Fibroblast of skin of right quadriceps (primary cell): ENCODE data around the gene LRRC8E.

ENCODE experiments used
- DNase-seq: peaks from one replicate; pipeline ENCODE4 v3.0.0-alpha.2; 2013

The LRRC8E gene

DNA sequence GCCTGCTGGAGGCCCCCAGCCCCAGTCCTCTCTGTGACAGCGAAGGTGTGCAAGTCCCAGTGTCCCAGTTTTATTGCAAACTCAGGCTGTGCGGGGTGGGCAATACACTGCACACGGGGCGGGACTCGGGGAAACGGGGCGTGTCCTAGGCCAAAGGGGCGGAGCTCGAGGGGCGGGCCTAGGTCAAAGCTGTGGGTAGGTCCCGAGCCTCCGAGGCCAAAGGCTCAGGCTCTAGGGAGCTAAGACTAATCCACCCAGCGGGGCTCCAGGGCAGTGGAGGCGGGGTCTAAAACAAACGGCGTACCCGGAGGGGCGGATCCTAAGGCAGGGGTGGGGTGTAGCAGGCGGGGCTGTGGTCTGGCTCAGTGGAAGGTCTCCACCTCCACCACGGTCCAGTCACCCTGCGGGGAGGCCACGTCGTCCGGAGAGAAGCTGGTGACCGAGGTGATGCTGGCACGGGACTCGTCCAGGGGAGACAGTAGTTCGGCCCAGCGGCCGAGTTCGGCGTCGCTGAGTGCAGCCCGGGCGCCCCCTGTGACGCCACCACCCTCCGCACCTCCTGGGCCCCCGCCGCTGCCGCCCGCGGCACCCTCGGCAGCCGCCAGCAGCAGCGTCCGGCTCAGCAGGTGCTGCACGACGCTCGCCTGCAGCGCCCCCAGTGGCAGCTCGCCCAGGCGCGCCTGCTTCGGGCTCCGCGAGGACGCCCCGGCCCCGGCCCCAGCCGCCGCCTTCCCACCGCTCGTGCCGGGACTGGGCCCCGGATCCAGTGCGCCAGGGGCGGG, 19.4 kb upstream of the LRRC8E start:
- peak; percentile 51 for DNase-seq

DNA sequence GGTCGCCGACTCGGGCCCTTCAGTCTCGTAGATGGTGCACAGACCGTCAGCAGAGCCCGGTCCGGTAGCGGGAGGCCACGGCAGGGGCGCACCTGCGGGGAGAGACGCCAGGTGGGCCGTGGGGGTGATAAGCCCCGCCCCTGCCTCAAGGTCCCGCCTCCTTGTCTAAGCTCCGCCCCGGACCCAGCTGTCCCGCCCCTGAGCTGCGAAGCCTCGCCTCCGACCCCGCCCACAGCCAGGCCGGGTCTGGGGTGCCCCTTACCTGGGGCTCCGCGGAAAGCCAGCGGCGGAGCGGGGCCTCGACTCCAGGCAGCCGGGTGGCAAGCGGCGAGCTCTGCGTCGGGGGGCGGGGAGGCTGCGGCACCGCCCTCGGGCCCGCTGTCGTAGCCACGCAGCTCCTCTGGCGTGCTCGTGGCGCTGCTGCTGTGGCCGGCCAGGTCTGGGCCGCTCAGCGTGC, 18.8 kb upstream of the LRRC8E start:
- DNase-seq: peak; percentile 31

DNA sequence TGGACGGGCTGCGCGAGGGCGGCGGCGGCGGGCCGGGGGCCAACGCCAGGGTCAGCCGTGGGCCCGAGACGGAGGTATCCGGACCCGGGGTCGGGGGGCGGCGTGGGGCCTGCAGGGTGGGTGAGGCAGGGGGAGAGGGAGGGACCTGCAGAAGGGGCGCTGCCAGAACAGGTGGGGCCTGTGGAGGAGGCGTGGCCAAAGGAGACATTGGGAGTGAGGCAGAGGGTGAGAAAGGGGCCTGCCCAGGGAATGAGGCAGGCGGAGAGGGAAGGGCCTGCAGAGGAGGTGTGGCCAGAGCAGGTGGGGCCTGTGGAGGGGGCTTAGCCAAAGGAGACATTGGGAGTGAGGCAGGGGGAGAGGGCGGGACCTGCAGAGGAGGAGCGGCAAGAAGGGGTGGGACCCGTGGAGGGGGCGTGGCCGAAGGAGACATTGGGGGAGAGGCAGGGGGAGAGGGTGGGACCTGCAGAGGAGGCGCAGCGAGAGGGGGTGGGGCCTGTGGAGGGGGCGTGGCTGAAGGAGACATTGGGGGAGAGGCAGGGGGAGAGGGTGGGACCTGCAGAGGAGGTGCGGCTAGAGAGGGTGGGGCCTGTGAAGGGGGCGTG, 18.3 kb upstream of the LRRC8E start:
- peak; percentile 28 for DNase-seq

DNA sequence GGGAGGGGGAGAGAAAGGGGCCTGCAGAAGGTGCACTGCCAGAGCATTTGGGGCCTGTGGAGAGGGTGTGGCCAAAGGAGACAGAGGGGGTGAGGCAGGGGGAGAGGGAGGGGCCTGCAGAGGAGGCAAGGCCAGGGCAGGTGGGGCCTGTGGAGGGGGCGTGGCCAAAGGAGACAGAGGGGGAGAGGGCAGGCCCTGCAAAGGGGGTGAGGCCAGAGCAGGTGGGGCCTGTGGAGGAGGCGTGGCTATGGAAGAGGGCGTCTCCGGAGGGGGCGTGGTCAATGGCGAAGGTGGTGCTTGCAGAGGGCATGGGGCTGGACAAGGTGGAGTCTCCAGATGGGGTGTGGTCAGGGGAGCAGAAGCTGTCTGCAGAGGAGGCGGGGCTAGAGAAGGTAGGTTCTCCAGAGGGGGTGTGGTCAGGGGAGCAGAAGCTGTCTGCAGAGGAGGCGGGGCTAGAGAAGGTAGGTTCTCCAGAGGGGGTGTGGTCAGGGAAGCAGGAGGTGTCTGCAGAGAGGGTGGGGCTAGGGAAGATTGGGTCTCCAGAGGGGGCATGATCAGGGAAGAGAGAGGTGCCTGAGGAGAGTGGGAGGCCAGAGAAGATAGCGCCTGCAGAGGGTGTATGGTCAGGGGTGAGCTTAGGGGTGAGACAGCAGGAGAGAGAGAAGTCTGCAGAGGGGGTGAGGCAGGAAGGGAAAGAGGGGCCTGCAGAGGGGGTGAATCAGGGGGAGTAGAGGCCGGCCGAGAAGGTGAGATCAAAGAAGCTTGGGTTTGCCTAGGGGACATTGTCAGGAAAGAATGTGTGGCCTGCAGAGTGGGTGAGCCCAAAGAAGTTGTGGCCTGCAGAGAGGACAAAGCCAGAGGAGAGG, 17.5 kb upstream of the LRRC8E start:
- DNase-seq: peak; percentile 49

GRCh38 chr19:7871437-7872305, 16.6 kb upstream of the LRRC8E start:
- peak; percentile 81 for DNase-seq

GRCh38 chr19:7872306-7873204, 15.8 kb upstream of the LRRC8E start:
- DNase-seq: no peak

DNA sequence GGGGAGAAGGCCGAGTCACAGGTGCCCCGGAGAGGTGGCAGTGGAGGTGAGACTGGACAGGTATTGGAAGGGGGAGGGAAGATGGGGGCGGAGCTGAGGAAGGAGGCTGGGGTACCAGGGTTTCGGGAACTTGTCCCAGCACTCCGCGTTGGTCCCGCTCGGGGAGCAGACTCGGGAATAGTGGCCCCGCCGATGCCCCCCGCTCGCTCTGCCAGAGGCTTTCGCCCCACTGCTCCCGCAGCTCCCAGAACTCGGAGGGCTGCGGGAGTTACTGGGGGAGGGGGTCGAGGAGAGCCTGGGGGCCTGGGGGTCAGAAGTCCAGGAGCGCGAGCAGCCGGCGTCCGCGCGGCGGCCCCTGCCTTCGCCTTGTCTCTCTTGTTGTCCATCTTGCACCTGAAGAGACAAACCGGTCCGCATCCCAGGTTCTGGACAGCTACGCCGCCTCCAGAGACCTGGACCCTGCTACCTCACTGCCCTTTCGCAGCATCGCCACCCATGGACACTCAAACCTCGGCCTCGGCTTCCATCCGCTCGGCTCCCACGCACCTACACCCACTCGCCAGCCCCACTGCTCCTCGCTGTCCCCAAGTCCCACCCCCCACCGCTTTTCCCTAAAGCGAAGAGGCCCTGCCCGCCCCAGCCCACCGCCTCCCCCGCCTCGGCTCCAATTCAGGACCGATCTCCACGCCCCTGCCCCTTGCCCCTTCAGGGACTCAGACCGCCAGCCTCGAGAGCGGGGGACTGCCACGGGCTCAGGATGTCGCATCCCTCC, 14.8 kb upstream of the LRRC8E start:
- no peak for DNase-seq

DNA sequence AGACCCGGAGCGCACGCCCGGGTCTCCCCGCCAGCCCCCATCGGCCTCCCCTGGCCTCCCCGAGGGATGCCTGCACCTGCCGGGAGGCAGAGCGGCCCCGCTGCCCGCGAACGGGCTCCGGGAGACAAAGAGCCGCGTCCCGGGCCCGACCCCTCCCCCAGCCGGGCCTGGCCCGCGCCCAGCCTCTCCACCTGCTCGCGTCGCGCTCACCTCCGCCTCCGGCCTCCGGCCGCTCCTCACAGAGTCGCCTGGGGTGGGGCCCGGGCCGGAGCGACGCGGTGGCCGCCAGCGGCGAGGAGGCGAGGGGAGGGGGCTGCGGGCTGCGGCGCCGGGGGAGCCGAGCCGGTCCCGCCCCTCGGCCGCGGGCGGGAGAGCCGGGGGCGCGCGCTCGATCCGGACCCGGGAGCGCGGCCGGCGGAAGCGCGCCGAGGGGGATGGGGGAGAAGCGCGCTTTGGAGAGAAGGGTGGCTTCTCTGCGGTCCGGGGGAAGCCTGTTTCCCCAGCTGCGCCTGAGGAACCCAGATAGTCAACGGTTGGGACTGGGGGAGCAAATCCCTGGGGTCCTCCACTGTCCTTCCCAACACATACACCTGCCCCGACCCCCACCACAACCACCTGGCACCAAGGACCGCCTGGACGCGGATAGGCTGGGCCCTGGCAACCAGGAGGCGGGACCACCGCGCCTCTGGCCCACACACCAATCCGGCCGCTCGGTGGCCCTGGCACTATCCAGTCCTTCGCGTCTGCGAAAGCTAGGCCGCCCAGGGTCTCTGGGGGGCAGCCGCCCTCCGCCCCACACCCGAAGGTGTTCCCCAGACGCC, 14.0 kb upstream of the LRRC8E start, which contains the start of gene PRR36:
Gene PRR36 (minus strand): TSS at position 315 of the 821 bp plus-strand sequence. CDS start 701 bp downstream, outside the sequence.
- DNase-seq: no peak

DNA sequence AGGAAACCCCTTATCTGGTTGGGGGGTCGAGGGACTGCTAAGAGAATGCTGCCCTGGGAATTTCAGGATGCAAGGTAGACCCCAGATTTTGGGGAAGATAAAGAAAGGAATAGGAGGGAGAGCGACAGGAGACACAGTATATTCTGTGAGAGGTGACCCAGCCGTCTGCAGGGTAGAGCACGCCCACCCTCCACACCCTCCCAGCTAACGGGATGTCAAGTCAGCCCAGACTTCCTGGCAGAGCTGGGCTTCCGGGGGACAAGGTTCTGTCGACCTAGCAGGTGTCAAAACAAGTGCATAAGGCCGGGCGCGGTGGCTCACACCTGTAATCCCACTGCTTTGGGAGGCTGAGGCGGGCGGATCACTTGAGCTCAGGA, 13.4 kb upstream of the LRRC8E start:
- DNase-seq: no peak

DNA sequence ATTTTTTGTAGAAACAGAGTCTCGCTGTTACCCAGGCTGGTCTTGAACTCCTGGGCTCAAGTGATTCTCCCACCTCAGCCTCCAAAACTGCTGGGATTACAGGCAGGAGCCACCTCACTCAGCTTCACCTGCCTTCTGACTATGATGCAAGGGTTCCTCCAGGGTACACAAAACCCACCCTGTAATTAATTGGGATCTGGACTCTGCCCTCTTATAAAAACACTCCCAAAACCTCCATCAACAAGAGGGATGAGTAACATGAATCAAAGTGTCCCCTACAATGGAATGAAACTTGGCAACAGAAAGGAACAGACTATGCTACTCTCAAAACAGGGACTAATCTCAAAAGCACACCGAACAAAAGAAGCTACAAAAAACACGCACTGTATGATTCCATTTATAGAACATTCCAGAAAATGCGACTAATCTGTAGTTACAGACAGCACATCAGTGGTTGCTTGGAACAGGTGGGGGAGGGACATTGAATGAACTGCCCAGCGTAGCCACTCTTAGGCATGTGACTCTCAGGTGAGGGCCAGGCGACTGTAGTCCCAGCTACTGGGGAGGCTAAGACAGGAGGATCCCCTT, 11.0 kb upstream of the LRRC8E start:
- DNase-seq: no peak

DNA sequence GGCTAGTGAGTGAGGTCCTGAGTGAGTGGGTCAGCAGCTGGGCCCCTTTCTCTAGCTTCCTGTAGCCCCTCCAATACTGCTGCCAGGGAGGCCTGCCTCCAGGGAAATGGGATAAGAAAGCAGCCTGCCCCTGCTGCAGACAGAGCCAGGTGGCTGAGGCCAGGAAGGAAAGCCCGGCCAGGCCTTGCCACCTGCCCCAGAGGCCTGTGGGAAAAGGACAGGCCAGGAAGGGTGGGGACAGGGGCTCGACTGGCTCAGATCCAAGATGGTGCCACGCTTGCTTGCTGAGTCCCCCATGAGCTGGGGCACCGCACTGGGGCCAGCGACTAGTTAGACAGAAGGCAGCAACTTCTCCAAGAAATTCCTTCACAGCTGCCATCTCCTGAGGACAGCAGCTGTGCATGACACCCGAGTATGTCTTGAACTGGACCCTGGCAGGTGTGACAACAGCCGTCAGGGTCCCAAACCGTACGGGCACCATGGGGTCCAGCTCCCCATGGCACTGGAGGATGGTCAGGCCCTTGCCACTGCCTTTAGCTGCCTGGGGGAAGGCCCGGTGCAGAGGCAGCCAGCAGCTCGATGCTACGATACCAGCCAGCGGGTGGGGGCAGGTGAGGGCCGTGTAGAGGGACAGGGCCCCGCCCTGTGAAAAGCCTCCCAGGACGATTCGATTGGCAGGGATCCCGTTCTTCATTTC, 9.1 kb upstream of the LRRC8E start:
- DNase-seq: no peak

GRCh38 chr19:7879836-7880235, 8.5 kb upstream of the LRRC8E start:
- no peak for DNase-seq

DNA sequence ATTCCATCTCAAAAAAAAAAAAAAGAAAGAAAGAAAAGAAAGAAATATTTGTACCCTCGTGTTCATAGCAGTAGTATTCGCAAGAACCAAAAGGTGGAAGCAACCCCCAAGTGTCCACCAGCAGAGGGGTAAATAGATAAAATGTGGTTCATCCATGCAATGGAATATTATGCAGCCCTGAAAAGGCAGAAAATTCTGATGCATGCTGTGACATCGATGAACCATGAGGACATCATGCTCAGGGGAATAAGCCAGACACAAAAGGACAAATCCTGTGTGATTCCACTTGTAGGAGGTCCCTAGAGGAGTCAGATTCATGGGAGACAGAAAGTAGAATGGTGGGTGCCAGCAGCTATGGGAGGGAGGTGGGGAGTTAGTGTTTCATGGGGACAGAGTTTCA, 6.4 kb upstream of the LRRC8E start:
- DNase-seq: no peak

DNA sequence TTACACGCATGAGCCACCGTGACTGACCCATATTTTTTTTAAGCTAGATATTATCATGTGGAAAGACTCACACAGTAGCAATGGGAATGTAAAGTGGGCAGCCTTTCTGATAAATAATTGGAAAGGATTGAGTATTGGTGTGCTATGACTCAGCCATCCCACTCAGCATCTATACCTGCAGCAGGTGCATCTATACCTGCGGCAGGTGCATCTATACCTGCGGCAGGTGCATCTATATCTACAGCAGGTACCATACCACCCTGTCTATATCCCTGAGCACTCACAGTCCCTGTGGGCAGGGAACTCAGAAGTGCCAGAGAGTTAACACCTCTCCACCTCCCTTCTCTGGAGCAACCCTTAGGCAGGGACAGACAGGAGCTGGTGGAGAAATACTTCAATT, 5.2 kb upstream of the LRRC8E start:
- no peak for DNase-seq

- DNase-seq: peak; percentile 24
Observed at GRCh38 chr19:7883796-7884570, 4.3 kb upstream of the LRRC8E start.

DNA sequence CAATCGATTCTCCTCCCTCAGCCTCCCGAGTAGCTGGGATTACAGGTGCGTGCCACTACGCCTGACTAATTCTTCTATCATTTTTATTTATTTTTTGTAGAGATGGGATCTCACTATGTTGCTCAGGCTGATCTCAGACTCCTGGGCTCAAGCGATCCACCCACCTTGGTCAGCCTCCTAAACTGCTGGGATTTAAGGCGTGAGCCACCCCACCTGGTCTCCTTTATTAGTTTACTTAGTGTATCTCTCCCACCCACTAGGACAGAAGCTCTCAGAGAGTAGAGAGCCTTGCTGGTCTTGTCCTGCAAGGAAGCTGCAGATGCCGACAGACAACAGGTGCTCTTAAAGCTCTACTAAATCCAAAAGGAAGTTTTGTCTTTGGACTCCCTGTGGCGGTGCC, 2.5 kb upstream of the LRRC8E start:
- no peak for DNase-seq

GRCh38 chr19:7887408-7888144, 734 bp upstream of the LRRC8E start:
- no peak for DNase-seq
